GM12874 (cell line): ENCODE measurements around the gene FNBP1.

Source experiments
- TF ChIP-seq, protein P1 (sequence below): IDR thresholded peaks from 2 replicates; pipeline ENCODE4 v1.5.1; 2011; ENCODE audit warnings: low read depth, mild to moderate bottlenecking, control low read depth, low read length, moderate library complexity; ENCODE audit not compliant: insufficient read depth

The FNBP1 gene

GRCh38 chr9:129851821-129852220 lies 191.2 kb downstream of the FNBP1 start:
- TF ChIP-seq, protein P1, sequence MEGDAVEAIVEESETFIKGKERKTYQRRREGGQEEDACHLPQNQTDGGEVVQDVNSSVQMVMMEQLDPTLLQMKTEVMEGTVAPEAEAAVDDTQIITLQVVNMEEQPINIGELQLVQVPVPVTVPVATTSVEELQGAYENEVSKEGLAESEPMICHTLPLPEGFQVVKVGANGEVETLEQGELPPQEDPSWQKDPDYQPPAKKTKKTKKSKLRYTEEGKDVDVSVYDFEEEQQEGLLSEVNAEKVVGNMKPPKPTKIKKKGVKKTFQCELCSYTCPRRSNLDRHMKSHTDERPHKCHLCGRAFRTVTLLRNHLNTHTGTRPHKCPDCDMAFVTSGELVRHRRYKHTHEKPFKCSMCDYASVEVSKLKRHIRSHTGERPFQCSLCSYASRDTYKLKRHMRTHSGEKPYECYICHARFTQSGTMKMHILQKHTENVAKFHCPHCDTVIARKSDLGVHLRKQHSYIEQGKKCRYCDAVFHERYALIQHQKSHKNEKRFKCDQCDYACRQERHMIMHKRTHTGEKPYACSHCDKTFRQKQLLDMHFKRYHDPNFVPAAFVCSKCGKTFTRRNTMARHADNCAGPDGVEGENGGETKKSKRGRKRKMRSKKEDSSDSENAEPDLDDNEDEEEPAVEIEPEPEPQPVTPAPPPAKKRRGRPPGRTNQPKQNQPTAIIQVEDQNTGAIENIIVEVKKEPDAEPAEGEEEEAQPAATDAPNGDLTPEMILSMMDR, result no peak

DNA sequence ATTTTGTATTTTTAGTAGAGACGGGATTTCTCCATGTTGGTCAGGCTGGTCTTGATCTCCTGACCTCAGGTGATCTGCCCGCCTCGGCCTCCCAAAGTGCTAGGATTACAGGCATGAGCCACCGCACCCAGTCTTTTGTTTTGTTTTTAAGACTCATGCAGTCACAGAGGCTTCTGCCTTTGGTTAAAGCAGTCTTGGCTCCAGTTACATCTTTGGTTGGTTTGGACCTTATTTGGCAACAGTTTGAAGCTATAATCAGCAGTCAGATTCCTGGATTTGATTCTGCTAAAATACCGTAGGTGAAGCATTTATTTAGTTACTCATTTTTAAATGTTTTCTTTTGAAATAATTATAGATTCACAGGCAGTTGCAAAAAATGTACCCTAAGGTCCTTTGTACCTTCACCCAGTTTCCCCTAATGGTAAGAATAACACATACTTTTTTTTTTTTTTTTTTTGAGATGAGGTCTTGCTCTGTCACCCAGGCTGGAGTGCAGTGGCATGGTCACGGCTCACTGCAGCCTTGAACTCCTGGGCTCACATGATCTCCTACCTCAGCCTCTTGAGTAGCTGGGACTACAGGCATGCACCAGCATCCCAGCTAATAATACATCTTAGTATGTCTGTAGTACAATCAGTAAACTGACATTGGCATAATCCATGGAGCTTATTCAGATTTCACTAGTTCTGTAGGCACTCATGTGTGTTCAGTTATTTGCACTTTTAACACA lies 192.0 kb downstream of the FNBP1 start:
- TF ChIP-seq, protein P1, result no peak

DNA sequence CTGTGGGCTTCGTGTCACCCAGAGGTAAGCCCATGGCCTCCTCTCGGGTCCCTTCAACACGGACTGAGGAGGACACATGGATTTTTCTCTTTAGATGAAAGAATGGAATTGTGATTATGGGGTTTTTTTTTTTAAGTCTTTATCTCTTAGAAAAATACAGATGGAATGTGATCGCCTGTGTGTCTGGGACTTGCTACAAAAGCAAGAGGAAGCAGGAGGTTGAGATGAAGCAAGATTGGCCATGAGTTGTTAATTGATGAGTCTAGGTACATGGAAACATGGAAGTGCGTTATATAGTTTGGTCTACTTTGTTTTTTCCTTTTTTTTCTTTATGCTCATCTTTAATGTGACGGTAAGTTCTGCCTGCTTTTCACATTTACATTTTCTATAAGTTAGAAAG lies 193.1 kb downstream of the FNBP1 start:
- TF ChIP-seq, protein P1, result no peak

DNA sequence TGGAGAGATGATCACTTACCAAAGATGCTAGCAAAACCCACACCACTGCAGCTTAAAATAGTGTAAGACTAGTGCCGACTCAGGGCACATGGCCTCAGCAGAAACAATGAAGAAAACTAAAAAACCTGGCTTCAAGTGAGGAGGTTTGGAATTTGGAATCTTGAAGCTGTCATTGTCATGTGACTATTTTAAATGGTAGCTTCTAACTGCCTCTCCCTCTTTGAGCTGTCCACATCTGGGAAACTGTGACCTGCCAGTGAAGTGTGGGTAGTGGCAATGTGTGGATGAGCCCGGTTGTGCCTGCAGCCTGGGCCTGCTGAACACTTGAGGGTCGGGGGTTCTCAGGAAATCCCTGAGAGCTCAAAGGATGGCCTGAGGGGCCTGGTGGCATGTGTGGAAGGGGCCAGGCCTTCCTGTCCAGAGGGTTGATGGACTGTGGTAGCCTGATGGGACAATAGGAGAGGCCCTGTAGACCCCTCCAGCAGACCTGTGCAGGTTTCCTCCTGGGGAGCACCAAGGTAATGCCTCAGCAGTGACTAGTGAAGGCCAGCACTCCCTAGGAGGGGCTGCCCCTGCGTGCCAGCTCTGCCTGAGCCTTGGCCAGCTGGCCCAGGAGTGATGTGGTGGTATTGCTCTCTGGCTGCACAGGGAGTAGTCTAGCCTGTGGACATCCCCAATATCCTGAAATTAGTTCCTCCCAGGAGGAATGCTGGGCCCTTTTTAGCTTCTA lies 194.1 kb downstream of the FNBP1 start:
- TF ChIP-seq, protein P1, result no peak

- TF ChIP-seq, protein P1, result no peak
These were observed 197.6 kb downstream of the FNBP1 start for GRCh38 chr9:129845373-129845772.

- TF ChIP-seq, protein P1, result no peak
These were observed 201.9 kb downstream of the FNBP1 start for GRCh38 chr9:129841071-129841470.

DNA sequence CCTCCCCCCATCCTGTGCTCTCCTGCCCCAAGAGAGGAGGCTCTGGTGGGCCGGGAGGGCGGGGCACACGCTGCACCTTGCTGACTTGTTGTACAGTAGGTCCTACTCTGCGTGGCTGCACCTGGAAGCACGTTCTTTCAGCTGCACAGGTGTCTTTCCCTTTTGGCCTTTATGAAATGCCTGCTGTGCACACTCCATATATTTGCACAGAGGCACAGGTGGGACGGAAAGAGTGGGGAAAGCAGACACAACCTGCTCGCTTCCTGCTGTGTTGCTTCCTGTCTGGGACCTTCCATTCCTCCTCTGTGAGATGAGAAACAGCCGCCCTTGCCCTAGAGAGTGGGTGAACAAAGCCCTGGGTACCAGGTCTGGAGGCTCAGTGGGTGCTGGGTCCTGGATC lies 203.0 kb downstream of the FNBP1 start:
- TF ChIP-seq, protein P1, result no peak
